GM12892 (cell line): ENCODE measurements around the gene CIRBP.

ENCODE experiments used
- POLR2A ChIP-seq: IDR thresholded peaks from 2 replicates; pipeline ENCODE4 v1.6.1; 2011; ENCODE audit warnings: low read depth, low read length, control low read depth
- POLR2AphosphoS5 ChIP-seq: IDR thresholded peaks from 2 replicates; pipeline ENCODE4 v1.6.1; 2011; ENCODE audit warnings: low read depth, low read length, control low read depth

- no peak for TF ChIP-seq POLR2AphosphoS5
- no peak for TF ChIP-seq POLR2A
Observed at GRCh38 chr19:1318678-1319471, 49.7 kb downstream of the CIRBP start.
